ENCODE measurements around the gene AGBL3.
"Not testable (repeated sequence)": the region's sequence is repeated elsewhere in the genome, so short reads cannot be mapped to it uniquely, and the experiment has no call there.

AGBL3 gene

DNA sequence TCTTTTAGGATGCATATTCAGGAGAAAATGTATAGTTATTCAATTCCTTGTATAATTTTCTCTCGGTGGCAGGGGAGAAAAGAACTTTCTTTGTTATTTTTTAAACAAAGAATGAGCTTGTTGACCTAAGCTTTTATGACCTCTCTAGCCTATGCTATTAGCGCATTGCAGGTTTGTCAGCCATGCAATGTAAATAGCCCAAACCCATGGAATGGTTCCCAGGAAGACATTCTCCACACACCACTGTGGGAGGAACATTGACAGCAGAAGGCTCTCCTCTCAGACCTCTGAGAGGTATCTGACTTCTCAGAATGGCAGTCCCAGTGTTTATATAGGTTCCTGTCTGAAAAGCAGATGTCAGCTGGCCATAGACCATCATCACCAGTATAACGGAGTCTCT is 19.6 kb upstream of the AGBL3 start:
- DNase-seq = no peak

DNA sequence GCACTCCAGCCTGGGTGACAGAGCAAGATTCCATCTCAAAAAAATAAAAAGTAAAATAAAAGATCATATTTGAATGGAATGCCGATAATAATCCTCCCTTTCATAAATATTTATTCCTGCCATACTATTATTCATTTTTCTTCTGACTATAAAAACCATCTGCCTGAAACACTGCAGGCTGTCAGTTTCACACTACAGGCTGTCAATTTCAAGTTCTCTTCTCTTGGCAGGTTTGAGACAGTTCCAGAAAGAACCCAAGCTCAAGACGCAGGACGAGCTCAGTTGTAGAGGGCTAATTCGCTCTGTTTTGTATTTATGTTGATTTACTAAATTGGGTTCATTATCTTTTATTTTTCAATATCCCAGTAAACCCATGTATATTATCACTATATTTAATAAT is 18.2 kb upstream of the AGBL3 start:
- DNase-seq = no peak

DNA sequence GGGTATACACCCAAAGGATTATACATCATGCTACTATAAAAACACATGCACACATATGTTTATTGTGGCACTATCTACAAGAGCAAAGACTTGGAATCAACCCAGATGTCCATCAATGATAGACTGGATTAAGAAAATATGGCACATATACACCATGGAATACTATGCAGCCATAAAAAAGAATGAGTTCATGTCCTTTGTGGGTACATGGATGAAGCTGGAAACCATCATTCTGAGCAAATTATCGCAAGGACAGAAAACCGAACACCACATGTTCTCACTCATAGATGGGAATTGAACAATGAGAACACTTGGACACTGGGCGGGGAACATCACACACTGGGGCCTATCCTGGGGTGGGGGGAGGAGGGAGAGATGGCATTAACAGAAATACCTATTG is 4.7 kb upstream of the AGBL3 start:
- DNase-seq = not testable (repeated sequence)

DNA sequence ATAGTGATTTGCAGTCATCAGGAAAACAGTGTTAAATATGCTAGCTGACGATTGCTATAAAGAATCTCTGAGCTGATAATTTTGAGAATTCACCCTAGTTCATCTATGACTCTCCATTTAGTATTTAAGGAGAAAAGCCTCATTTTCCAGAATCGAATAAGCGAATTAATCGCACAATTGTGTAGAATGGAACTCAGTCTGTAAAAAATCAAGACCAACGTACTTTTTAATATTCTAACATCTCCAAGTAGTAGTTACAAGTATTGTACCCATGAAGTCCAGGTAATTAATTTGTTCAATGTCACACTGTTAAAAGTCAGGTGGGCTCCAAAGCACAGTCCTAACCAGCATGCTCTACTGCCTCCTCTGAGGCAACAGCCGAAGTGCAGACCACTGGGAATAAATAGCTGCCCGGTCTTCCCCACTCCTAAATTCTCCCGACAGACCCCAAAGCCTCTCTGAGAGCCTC is 380 bp upstream of the AGBL3 start:
- no peak for DNase-seq

DNA sequence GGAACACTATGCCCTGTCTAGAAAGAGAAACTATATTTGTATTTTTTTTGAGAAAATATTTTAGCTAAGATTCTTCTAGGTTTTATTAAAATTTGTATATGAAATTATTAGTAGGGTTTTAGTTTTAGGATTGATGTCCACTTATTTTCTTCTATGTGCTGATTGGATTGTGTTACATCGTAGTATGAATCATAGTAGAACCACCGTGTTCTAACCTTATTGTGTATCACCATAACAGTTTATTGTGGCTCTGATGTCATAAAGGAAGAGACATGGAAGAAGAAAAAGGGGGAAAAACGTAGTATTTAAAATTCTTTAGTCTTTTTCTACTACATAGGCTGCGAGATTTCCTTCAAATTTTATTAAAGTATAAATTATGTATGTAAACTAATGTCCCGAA is 1.9 kb downstream of the AGBL3 start:
- DNase-seq = no peak

DNA sequence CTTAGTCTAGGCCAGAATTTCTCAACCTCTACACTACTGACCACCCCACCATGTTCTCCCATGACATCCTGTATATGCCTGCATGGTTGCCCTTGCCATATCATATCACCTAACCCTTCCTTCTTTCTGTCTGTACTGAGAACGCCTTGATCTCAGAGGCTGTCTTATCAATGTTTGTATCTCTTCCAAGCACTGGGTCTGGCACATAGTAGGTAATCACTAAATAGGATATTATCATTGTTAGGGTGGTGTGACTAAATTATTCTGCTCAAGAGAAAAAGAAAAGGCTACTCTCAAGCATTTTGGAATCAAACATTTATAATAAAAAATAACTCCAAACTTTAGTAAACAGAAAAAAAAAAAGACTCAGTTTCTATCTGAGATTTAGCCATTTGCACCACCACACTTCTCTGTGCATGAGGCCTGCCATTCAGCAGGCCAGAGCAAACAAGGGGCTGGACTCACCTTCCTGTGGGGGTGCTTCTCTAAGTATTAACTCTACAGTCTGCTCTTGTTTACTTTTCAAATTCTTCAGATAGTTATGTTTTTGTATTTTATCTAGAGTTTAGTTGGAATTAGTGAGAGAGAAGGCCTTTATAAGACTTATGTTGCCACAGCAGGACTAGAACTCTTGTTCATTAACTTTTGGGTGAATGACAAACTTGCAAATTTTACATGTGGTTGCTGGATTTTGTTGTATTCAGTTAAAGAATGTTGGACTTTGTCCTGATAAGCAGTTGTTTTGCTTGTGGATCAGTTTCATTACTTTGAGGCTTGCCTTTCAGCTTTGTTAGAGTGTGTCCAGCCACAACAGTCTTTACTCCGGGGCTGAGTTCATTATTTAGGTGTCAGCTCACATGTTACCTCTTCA is 5.4 kb downstream of the AGBL3 start:
- no peak for DNase-seq

GRCh38 chr7:134992626-134993179 is 6.4 kb downstream of the AGBL3 start:
- no peak for DNase-seq

GRCh38 chr7:134993877-134994456 is 7.7 kb downstream of the AGBL3 start:
- no peak for DNase-seq

DNA sequence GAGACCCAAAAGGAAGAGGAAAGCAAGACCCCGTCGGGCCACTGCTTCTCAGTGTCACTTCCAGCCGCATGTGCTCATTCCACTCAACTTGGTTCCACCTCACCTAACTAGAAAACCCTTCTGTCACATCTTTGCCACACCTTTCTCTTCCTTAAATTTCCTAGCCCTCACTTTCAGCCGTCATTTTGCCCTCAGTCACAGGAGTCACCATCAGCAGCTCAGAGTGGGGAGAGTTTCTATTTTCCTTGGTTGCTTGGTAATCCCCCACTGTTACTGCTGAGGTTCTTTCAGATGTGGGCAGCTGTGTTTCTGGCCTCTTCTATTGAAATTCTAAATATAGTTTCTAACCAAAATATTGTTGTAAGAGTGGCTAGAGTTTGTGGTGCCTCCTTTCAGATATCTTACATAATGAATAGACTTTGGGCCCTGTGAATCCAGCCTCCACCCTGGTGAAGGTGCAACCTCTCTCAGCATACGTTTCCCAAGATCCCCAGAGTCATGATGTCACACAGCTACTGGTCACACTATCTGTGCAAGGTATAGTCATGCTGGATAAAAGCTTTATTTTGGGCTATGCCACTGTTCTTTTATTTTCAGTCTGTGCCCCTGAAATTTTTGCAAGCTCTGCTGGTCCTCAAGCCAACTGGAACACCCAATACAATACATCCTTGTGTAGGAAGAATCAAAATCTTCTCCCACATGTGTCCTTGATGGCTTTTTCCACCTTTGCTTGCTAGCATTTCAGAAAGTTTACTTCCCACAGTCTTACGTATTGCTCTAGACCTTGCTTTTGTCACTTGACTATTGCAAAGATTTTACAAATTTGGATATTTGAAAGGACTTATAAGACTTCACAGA is 9.2 kb downstream of the AGBL3 start:
- DNase-seq = no peak

DNA sequence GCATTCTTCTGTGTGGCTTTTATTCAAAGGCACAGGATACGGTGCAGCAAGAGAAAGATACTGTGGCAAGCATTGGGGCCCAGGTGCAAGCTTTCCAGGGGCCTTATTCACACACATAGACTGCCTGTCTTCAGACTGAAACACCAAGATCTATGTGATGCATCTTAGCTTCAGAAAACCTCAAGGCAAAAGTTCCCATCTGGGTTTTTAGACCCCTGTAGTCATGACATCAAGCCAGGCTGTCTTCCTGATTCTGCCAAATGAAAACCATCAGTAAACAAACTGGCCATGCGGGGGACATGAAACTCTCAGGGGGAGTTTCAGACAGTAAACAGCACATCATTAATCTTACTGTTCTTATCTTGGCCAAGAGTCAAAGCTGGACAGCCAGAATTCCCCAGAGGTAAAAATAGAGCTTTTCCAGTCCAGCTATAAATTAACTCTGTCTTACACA is 9.8 kb downstream of the AGBL3 start:
- DNase-seq = no peak

- DNase-seq = no peak
Measured at GRCh38 chr7:134997214-134997885, 11.0 kb downstream of the AGBL3 start.

DNA sequence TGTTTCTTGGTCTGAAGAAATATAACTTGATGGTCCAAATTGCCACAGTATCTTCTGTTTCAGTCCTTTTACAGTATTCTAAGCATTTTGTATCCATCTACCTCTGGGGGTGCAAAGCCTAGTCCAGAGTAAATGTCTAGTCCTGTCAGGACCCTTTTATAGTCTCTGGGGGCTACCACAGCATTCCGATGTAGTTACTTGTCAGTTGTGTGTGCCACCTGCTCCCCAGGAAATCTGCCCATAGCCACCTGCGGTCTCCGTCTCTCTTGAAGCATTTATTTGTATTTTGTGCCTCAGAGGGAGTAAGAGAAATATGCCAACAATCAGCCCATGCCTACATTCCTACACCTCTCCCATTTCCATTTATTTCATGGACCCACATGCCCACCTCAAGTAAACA is 12.8 kb downstream of the AGBL3 start:
- no peak for DNase-seq

- no peak for DNase-seq
Measured at GRCh38 chr7:135001390-135002165, 15.3 kb downstream of the AGBL3 start.

- DNase-seq = no peak
Measured at GRCh38 chr7:135012229-135012628, 25.9 kb downstream of the AGBL3 start.

DNA sequence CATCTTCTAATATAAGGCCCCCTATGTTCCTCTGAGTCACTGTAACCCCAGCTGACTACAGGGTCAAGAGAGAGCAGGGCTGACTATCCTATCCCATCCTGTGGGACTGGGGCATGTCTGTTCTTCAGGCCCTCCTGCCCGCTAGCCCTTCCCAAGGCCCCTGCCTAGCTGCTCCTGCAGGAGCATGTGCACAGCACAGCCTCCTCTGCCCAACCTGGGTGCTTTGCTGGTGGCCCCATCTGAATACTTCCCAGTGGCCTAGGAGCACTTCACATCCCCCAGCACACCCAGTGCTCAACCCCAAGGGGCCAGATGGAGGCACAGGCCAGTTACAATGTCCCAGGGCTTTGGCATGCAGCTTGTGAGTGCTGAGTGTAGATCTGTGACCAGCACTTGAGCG is 37.3 kb downstream of the AGBL3 start:
- DNase-seq = no peak

- DNase-seq = no peak
Measured at GRCh38 chr7:135035252-135035651, 48.9 kb downstream of the AGBL3 start.

DNA sequence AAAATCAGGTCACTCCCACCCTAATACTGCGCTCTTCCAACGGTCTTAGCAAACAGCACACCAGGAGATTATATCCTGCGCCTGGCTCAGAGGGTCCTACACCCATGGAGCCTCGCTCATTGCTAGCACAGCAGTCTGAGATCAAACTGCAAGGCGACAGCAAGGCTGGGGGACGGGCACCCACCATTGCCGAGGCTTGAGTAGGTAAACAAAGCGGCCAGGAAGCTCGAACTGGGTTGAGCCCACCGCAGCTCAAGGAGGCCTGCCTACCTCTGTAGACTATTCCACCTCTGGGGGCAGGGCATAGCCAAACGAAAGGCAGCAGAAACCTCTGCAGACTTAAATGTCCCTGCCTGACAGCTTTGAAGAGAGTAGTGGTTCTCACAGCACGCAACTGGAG is 80.7 kb downstream of the AGBL3 start:
- DNase-seq = not testable (repeated sequence)

GRCh38 chr7:135074096-135074495 is 87.8 kb downstream of the AGBL3 start:
- DNase-seq = no peak

DNA sequence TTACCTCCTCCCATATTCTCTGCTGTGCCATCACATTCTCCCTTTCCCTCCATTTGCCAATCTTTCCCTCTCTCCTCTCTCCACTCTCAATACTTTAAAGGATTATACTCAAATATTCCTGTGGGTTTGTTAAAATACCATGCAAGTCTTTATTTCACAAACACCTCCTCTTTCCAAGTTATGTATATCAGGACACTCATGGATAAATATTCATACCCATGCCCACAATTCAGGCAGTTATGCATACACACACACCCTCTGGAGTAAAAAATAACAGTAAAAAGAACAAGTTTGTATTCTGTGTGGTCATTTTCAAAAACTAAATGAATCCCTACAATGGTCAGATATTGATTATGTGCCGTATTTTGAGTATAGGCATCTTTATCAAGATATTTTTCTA is 88.2 kb downstream of the AGBL3 start:
- DNase-seq = no peak

DNA sequence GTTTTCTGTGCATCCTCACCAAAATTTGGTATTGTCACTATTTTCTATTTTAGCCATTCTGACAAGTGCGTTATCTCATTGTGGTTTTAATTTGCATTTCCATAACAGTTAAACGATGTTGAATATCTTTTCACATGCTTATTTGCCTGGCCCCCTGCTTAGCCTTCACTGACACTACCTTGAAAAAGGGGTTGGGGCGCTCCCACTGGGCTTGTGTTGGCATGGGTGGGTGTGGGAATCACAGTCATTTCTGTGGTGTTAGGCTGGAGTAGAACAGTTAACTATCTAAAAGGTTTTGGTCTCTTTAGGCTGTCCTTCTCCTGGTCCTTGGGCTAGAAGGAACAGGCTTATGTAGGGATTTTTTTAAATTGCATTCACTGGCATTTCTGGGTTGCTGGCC is 89.4 kb downstream of the AGBL3 start:
- no peak for DNase-seq

DNA sequence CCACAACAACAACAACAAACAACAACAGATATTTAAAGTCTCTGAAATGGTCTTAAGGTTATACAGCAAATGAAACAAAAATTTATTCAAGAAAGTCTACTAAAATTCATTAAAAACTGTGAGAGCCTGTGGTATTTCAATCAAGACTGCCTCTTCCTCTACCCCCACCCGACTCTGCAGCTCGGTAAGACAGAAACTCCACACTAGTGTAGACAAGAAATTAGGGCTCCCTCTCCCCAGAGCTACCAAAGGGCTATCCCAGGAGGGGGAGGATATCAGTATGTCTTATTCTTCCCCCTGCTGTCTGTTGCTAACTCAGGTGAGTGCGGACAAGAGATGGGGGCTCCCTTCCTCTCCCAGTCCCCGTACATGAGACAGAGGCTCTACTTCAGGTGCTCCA is 90.6 kb downstream of the AGBL3 start:
- DNase-seq = no peak

DNA sequence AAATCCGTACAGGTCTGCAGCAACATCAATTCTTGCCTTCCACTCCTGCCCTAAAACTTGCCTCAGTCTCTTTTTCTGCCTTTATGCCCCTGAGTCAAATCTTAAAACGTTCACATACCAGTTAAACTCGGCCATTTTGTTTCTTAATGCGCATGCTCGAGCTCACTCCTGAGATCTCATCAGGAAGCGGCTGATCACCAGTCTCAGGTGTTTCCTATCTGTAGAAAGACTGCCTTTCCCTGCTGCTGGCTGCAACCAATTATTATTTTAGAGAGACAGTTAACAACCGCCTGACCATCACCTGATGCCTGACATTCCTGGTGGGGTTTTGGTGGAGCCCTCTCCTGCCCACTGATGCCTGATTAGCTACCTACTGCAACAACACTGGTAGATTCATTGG is 91.3 kb downstream of the AGBL3 start:
- DNase-seq = no peak

All from NCI-H2171 treated with DMSO at 0.1 percent for 48 hours (cell line).